ENCODE data around the gene LOXL3.

The LOXL3 gene

DNA sequence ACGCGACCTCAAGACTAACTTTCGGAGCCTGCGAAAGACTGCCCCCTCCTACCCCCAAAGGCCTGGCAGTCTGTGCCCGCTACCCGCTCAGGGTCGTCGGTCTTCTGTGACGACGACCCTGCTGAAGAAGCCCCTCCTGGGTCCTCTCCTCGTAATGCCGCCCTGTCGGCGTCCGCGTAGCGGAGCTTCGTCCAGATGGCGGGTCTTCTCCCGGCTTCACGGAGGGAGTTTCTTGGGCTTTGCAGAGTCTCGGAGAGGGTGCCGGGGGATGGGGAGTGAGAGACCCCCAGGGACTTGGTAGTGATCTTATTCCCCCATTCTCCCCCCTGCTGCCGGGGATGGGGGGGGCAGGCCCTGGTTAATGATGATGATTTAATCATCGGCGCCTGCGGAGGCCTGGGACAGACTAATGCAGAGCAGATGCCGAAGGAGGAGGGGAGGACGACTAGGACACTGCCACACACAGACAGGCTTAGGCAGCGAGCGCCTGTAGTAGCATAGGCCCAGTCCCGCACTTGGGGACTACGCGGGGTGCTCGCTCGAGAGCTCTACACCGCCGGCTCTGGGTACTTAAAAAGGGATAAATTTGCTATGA, 45.7 kb downstream of the LOXL3 start (continued):
- TF ChIP-seq ZBTB26 (tag by site-specific recombination; optimal IDR thresholded peaks at IDR 0.05) (no peak), PBX3 (CRISPR knock-in tag; IDR thresholded peaks at IDR 0.05) (no peak), GLIS1 (tag by site-specific recombination; IDR thresholded peaks at IDR 0.05) (peak; percentile 85), ZNF175 (tag by site-specific recombination; IDR thresholded peaks at IDR 0.05) (no peak), ZNF155 (tag by site-specific recombination; IDR thresholded peaks at IDR 0.05) (no peak), ZNF121 (tag by site-specific recombination; IDR thresholded peaks at IDR 0.05) (no peak), ZNF558 (tag by site-specific recombination; IDR thresholded peaks at IDR 0.05) (no peak), ZIC2 (tag by site-specific recombination; IDR thresholded peaks at IDR 0.05) (no peak), INSM2 (tag by site-specific recombination; IDR thresholded peaks at IDR 0.05) (no peak), KLF10 (tag by site-specific recombination; IDR thresholded peaks at IDR 0.05) (no peak)
- TF ChIP-seq, protein P1, sequence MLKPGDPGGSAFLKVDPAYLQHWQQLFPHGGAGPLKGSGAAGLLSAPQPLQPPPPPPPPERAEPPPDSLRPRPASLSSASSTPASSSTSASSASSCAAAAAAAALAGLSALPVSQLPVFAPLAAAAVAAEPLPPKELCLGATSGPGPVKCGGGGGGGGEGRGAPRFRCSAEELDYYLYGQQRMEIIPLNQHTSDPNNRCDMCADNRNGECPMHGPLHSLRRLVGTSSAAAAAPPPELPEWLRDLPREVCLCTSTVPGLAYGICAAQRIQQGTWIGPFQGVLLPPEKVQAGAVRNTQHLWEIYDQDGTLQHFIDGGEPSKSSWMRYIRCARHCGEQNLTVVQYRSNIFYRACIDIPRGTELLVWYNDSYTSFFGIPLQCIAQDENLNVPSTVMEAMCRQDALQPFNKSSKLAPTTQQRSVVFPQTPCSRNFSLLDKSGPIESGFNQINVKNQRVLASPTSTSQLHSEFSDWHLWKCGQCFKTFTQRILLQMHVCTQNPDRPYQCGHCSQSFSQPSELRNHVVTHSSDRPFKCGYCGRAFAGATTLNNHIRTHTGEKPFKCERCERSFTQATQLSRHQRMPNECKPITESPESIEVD (tag by site-specific recombination; IDR thresholded peaks at IDR 0.05) = no peak

- Histone ChIP-seq H3K9me3 (ENCODE audit: control insufficient read depth, insufficient read depth, low read depth, low read length) (no peaks in the 10 kb centered on the region), H3K27ac (ENCODE audit: extremely low read depth, low read depth, low read length) (peak within 1 kb of the TSS; percentile 96), H3K4me3 (ENCODE audit: low read depth, low read length) (peak within 1 kb of the TSS; percentile 100), H3K36me3 (ENCODE audit: control insufficient read depth in 2 of 2, insufficient read depth in 1 of 2, low read length in 2 of 2) (peaks cover 4 to 20% of the 10 kb centered on the region in 2 experiments; a peak in 2 of 3 replicates), H3K4me1 (ENCODE audit: control insufficient read depth, insufficient read depth, low read length) (peaks cover 4% of the 10 kb centered on the region; the same call in 1 of the 2 replicates)
- POLR2A ChIA-PET = interaction anchor here (0.5 to 3.3 kb wide), 10 partner anchors 13 to 49 kb away, joined by 3 to 18 read pairs (median 5); partner anchors contain the start of genes AUP1, CCDC142, DQX1 and HTRA2
- CTCF ChIA-PET = interaction anchor here (0.9 to 1.2 kb wide), 2 partner anchors 25 to 73 kb away, joined by 4 read pairs; no protein-coding TSS in a partner anchor
- TF ChIP-seq ZFP3 (tag by site-specific recombination; IDR thresholded peaks at IDR 0.05; ENCODE audit: low read depth) (no peak), ZNF24 (tag by site-specific recombination; IDR thresholded peaks at IDR 0.05) (peak; percentile 55; the same call in 1 of the 2 replicates), ZNF837 (tag by site-specific recombination; IDR thresholded peaks at IDR 0.05) (no peak), ZNF138 (tag by site-specific recombination; IDR thresholded peaks at IDR 0.05; ENCODE audit: borderline replicate concordance) (no peak), MYNN (tag by site-specific recombination; IDR thresholded peaks at IDR 0.05; ENCODE audit: borderline replicate concordance) (no peak), ZBTB20 (tag by site-specific recombination; IDR thresholded peaks at IDR 0.05) (peak; percentile 35; the same call in 1 of the 2 replicates), ZNF785 (tag by site-specific recombination; IDR thresholded peaks at IDR 0.05) (no peak), ZNF473 (tag by site-specific recombination; IDR thresholded peaks at IDR 0.05) (no peak), ZNF112 (tag by site-specific recombination; IDR thresholded peaks at IDR 0.05) (no peak), YY2 (tag by site-specific recombination; IDR thresholded peaks at IDR 0.05) (peak; percentile 80), ZNF768 (tag by site-specific recombination; IDR thresholded peaks at IDR 0.05) (no peak), SP2 (tag by site-specific recombination; IDR thresholded peaks at IDR 0.05) (peak; percentile 89), PRDM2 (tag by site-specific recombination; IDR thresholded peaks at IDR 0.05; ENCODE audit: borderline replicate concordance) (no peak)
Measured at GRCh38 chr2:74507145-74507925, 46.4 kb downstream of the LOXL3 start, which contains the start of gene PCGF1. TSS of gene PCGF1 (minus strand) at chr2:74507695. CDS start at chr2:74507668, 27 bp downstream.
